Raji (cell line): ENCODE data around the gene THSD4.

ENCODE experiments used
- POLR2A ChIP-seq: IDR thresholded peaks from 2 replicates; pipeline ENCODE4 v1.6.1; 2011; ENCODE audit warnings: low read depth, low read length, control low read depth; ENCODE audit not compliant: insufficient read depth

THSD4 gene

DNA sequence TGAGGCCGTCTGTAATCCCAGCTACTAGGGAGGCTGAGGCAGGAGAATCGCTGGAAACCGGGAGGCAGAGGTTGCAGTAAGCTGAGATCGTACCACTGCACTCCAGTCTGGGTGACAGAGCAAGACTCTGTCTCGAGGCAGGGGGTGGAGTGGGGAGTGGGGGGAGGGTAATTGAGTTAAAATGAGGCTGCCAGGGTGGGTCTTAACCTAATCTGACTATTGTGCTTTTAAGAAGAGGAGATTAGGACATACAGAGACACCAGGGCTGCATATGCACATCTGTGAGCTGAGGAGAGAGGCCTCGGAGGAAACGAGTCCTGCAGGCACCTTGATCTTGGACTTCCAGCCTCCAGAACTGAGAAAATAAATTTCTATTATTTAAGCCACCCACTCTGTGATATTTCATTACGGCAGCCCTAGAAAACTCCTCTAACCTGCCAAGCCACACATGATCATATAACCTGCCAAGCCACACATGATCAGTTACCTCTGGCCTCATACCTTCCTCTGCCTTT lies 197.0 kb downstream of the THSD4 start:
- TF ChIP-seq POLR2A = no peak

GRCh38 chr15:71312731-71313460 lies 197.6 kb downstream of the THSD4 start:
- no peak for TF ChIP-seq POLR2A

- no peak for TF ChIP-seq POLR2A
Measured at GRCh38 chr15:71313806-71314205, 198.5 kb downstream of the THSD4 start.

- TF ChIP-seq POLR2A = no peak
Measured at GRCh38 chr15:71314956-71315537, 199.8 kb downstream of the THSD4 start.

DNA sequence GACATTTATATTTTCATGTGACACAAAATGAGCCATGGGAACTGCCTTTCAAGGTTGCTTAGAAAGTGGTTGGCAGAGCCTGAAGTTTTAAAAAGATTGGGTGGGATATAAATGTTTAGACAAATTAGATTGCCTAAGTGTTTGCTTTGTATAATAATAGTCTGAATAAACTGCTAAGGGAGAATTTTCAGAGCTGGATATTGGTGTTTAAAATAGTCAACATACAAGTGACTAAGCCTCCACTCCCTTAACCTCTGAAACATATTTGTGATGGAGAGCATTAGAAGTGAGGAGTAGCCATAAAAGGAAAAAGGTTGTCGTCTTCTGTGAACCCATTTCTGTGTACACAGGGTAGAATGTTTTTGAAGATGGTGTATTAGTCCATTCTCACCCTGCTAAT lies 201.6 kb downstream of the THSD4 start:
- TF ChIP-seq POLR2A = no peak

DNA sequence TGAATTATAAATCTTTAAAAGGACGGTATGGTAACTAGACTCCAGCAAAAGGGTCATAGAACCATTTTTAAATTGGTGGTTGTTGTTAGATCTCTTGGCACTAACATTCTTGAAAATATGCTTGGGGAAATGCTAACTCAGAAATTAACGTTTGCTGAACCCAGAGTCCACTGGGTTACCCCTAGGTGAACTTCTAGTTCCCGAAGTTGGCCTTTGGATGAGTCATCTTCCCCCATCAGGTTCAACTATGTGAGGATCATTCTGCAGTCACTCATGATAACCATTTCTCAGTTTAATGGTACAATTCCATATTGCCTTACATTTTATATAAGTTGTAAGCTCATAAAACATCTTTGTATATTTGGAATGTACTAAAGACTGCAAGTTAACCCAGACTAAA lies 204.7 kb downstream of the THSD4 start:
- no peak for TF ChIP-seq POLR2A

DNA sequence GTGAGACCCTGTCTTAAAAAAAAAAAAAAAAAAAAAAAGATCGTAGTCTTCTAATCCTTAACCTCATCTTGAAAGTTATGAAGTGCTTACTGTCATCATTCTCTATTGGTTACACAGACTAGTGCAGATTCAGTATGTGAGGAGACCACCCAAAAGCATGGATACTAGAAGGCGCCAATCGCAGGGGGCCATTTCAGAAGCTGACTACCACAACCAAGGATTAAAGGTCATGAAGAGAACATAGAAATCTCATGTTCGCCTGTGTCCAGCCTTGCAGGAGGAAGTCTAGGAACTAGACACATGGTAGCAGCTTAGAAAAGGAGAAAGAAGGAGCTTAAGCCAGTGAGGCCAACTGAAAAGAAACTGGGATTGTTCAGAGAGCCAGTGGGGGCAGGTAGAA lies 207.8 kb downstream of the THSD4 start:
- no peak for TF ChIP-seq POLR2A

- no peak for TF ChIP-seq POLR2A
Measured at GRCh38 chr15:71323584-71323983, 208.3 kb downstream of the THSD4 start.

- TF ChIP-seq POLR2A = no peak
Measured at GRCh38 chr15:71325481-71325880, 210.2 kb downstream of the THSD4 start.

- no peak for TF ChIP-seq POLR2A
Measured at GRCh38 chr15:71328453-71328852, 213.2 kb downstream of the THSD4 start.

- TF ChIP-seq POLR2A = no peak
Measured at GRCh38 chr15:71329041-71329440, 213.8 kb downstream of the THSD4 start.

DNA sequence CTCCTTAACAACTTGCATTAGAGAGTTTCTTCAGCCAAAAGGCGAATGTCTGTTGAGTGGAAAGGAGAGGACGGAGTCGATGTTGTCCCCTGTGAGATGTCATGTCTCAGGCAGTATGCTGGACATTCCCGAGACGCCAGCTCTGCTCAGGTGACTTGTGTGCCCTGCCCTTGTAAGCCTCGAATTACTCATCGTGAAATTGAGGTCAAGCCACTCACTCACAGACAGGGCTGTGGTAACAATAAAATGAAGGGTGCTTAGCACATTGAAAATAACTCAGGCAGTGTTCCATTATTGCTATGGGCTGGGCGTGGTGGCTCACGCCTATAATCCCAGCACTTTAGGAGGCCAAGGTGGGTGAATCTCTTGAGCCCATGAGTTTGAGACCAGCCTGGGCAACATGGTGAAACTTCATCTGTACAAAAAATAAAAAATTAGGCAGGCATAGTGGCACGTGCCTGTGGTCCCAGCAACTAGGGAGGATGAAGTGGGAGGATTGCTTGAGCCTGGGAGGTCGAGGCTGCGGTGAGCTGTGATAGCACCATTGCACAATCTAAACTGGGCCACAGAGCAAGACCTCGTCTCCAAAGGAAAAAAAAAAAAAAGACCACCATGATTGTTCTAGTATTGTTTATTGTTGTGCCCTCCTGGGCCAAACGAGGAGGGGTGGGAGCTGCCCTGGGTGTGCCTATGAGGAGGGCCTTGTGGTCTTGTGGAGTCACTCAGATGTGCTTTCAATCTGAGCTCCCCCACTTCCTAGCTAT lies 214.4 kb downstream of the THSD4 start:
- no peak for TF ChIP-seq POLR2A

DNA sequence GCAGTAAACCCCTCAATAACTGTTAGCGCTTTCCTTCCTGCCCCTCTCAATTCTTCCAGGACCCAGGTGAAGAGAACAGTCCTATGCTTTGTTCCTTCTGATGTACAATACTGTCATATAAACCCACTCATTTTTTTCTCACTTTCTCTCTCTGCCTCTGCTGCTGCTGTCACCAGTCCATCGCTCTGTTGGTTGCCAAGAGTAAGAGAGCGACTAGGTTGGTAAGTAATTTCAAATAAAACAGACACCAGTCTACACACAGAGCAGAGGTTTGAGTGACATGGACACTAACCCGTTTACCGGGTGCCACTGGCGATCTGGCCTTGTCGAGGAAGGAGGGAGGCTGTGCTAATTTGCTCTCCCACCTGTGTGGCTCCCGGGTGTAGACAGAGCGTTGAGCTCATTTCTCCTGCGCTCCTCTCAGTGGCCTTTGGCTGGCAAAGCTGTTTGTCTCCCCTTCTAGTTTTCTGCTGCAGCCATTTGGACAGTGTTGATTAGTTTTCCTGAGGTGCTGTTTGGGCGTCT lies 215.4 kb downstream of the THSD4 start:
- no peak for TF ChIP-seq POLR2A

DNA sequence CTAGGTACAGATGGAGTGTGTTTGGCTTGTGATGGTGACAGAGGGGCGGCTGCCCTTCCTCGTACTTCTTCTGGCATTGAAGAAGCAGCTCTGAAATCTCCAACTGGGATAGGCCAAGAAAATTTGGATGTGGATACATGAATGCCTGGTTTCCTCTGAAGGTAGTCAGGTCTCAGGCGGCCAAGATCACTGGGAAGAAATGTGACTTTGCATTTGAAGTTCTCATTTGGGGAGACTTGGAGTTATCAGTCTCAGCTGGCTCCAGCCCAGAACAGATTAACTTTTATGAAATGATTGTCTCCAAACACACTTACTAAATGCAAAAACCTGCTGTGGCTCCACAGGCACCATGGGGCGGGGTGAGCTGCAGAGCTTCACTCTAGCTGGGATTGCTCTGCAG lies 215.9 kb downstream of the THSD4 start:
- no peak for TF ChIP-seq POLR2A

DNA sequence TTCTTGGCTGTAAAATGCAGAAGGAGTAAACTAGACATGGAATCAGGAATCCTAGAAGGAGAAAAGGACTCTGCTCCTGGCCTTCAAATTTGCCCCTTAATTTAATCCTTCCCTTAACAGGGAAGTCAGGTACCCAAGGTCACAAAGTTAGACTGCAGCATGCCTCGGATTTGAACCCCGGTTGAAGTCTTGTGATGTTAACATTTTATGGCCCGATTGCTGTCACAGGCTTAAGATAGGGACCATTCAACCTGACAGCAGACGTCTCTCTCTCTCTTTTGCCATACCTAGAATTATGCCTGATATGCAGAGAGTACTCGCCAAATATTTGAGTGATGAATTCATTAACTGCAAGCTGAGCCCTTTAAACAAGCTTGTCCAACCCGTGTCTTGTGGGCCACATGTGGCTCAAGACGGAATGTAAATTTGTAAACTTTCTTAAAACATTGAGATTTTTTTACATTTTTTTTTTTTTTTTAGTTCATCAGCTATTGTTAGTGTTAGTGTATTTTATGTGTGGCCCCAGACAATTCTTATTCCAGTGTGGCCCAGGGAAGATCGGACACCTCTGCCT lies 217.2 kb downstream of the THSD4 start:
- no peak for TF ChIP-seq POLR2A
